Measurements from ENCODE around the gene ISYNA1. TPM values are rescaled to one million over a fixed set of nuclear protein-coding genes. Genes with fewer than 3 reads are reported as not detected.

The ISYNA1 gene
- total and polyA plus RNA-seq, 2 of the 13 experiments (the other 11 are each of a cell fraction or from before 2014, with no cell fraction given), result 29.6 to 48.5 TPM

DNA sequence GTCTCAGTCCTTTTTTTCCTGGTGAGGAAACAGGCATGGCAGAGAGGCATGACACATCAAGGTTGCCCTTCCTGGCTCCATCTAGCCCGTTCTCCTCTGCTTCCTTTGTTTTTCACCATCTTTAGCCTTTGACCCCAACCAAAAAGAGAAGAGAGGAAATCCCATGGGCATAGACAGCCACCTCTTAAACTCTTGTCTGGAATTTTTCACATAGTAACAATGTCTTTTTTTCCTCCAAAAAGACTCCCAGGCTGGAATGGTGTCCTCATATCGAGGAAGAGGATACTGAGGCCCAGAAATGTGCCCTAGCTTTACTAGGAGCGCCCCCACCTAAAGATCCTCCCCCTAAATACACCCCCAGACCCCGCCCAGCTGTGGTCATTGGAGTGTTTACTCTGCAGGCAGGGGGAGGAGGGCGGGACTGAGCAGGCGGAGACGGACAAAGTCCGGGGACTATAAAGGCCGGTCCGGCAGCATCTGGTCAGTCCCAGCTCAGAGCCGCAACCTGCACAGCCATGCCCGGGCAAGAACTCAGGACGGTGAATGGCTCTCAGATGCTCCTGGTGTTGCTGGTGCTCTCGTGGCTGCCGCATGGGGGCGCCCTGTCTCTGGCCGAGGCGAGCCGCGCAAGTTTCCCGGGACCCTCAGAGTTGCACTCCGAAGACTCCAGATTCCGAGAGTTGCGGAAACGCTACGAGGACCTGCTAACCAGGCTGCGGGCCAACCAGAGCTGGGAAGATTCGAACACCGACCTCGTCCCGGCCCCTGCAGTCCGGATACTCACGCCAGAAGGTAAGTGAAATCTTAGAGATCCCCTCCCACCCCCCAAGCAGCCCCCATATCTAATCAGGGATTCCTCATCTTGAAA, 52.0 kb downstream of the ISYNA1 start, which contains the start of gene GDF15 (continued):
- TF ChIP-seq ZNF597 (CRISPR knock-in tag; IDR thresholded peaks at IDR 0.05) (0 out of 2 replicates have a peak, but pooled peaks have one; percentile 88), TCF7 (IDR thresholded peaks at IDR 0.05; ENCODE audit: low read depth) (peak; percentile 62), ZNF121 (CRISPR knock-in tag; IDR thresholded peaks at IDR 0.05) (peak; percentile 72), TBX2 (CRISPR knock-in tag; IDR thresholded peaks at IDR 0.05; ENCODE audit: borderline replicate concordance) (peak; percentile 86), ZNF501 (CRISPR knock-in tag; IDR thresholded peaks at IDR 0.05) (peak; percentile 54; the same call in 1 of the 2 replicates), ZZZ3 (CRISPR knock-in tag; IDR thresholded peaks at IDR 0.05; ENCODE audit: borderline replicate concordance) (peak; percentile 87), MIER3 (CRISPR knock-in tag; IDR thresholded peaks at IDR 0.05; ENCODE audit: borderline replicate concordance) (peak; percentile 16), ZFP41 (CRISPR knock-in tag; IDR thresholded peaks at IDR 0.05; ENCODE audit: borderline replicate concordance) (peak; percentile 96; the same call in 1 of the 2 replicates), SP140L (CRISPR knock-in tag; IDR thresholded peaks at IDR 0.05; ENCODE audit: borderline replicate concordance) (no peak), ZNF563 (CRISPR knock-in tag; IDR thresholded peaks at IDR 0.05) (peak; percentile 81), EEA1 (CRISPR knock-in tag; IDR thresholded peaks at IDR 0.05; ENCODE audit: borderline replicate concordance) (no peak; the same call in 1 of the 2 replicates), SOX13 (IDR thresholded peaks at IDR 0.05) (peak; percentile 39; the same call in 1 of the 2 replicates), SOX13 (CRISPR knock-in tag; conservative IDR thresholded peaks at IDR 0.05 in 1 of 2, IDR thresholded peaks at IDR 0.05 in 1 of 2) (peak in 1 of 2 experiments; percentile 78; a peak in 1 of 4 replicates), ZNF652 (CRISPR knock-in tag; IDR thresholded peaks at IDR 0.05; ENCODE audit: borderline replicate concordance, low read depth) (no peak), PHF5A (CRISPR knock-in tag; IDR thresholded peaks at IDR 0.05; ENCODE audit: low read depth, unreplicated experiment) (peak; percentile 82), ZNF558 (CRISPR knock-in tag; IDR thresholded peaks at IDR 0.05; ENCODE audit: borderline replicate concordance) (peak; percentile 95), HMG20A (CRISPR knock-in tag; IDR thresholded peaks at IDR 0.05; ENCODE audit: borderline replicate concordance) (no peak; the same call in none of the 2 replicates), SATB2 (CRISPR knock-in tag; IDR thresholded peaks at IDR 0.05) (peak; percentile 94; the same call in 1 of the 2 replicates), SETDB1 (CRISPR knock-in tag; IDR thresholded peaks at IDR 0.05; ENCODE audit: borderline replicate concordance) (no peak)
- TF ChIP-seq, protein P1, sequence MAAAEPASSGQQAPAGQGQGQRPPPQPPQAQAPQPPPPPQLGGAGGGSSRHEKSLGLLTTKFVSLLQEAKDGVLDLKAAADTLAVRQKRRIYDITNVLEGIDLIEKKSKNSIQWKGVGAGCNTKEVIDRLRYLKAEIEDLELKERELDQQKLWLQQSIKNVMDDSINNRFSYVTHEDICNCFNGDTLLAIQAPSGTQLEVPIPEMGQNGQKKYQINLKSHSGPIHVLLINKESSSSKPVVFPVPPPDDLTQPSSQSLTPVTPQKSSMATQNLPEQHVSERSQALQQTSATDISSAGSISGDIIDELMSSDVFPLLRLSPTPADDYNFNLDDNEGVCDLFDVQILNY (CRISPR knock-in tag; conservative IDR thresholded peaks at IDR 0.05), result peak; percentile 47; the same call in 1 of the 2 replicates
- TF ChIP-seq, protein P2, sequence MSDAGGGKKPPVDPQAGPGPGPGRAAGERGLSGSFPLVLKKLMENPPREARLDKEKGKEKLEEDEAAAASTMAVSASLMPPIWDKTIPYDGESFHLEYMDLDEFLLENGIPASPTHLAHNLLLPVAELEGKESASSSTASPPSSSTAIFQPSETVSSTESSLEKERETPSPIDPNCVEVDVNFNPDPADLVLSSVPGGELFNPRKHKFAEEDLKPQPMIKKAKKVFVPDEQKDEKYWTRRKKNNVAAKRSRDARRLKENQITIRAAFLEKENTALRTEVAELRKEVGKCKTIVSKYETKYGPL (CRISPR knock-in tag; IDR thresholded peaks at IDR 0.05), result peak; percentile 93
- TF ChIP-seq, protein P3, sequence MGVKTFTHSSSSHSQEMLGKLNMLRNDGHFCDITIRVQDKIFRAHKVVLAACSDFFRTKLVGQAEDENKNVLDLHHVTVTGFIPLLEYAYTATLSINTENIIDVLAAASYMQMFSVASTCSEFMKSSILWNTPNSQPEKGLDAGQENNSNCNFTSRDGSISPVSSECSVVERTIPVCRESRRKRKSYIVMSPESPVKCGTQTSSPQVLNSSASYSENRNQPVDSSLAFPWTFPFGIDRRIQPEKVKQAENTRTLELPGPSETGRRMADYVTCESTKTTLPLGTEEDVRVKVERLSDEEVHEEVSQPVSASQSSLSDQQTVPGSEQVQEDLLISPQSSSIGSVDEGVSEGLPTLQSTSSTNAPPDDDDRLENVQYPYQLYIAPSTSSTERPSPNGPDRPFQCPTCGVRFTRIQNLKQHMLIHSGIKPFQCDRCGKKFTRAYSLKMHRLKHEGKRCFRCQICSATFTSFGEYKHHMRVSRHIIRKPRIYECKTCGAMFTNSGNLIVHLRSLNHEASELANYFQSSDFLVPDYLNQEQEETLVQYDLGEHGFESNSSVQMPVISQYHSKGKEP (CRISPR knock-in tag; IDR thresholded peaks at IDR 0.05), result no peak; the same call in 1 of the 2 replicates
- TF ChIP-seq, protein P4, sequence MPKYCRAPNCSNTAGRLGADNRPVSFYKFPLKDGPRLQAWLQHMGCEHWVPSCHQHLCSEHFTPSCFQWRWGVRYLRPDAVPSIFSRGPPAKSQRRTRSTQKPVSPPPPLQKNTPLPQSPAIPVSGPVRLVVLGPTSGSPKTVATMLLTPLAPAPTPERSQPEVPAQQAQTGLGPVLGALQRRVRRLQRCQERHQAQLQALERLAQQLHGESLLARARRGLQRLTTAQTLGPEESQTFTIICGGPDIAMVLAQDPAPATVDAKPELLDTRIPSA (CRISPR knock-in tag; IDR thresholded peaks at IDR 0.05; ENCODE audit: borderline replicate concordance), result no peak
